NB4 (cell line): ENCODE data around the gene EPB41L1.
A peak's percentile ranks its signal among the peaks of the same experiment; 100 is the strongest.

Source experiments
- DNase-seq: peaks from one replicate; pipeline ENCODE4 v3.0.0; 2010; ENCODE audit warnings: low read depth
- H3K4me3 ChIP-seq: one replicate; pipeline ENCODE4 v1.5.1; 2011; ENCODE audit warnings: mild to moderate bottlenecking, low read depth, low read length, moderate library complexity
- MAX ChIP-seq: IDR thresholded peaks from 2 replicates; pipeline ENCODE4 v1.6.1; 2011; ENCODE audit warnings: low read depth, low read length
- MYC ChIP-seq: IDR thresholded peaks from 2 replicates; pipeline ENCODE4 v1.6.1; 2011; ENCODE audit warnings: low read depth, low read length
- POLR2A ChIP-seq: IDR thresholded peaks from 2 replicates; pipeline ENCODE4 v1.6.1; 2011; ENCODE audit warnings: mild to moderate bottlenecking; ENCODE audit not compliant: insufficient read length; ENCODE audit errors: extremely low read depth
- TF ChIP-seq, protein P1 (sequence below): IDR thresholded peaks from one replicate; pipeline ENCODE4 v1.5.1; 2012; ENCODE audit warnings: low read depth, low read length

The EPB41L1 gene

DNA sequence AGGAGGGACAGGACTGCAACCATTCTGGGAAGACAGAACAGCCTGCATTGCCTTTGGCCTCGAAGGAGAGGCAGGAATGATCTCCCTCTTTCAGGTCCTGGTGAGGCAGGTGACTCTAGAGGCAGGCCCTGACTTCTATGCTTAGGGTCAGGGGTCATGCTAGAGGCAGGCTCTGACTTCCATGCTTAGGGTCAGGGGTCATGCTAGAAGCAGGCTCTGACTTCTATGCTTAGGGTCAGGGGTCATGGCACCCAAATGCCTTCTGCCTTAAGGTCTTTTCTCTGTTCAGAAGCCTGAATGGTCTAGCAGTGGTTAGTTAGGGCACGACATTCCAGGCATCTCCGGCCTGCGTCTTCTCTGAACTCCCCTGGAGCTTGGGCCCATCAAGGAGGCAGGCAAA lies 46.7 kb downstream of the EPB41L1 start:
- no peak overlapping the region for H3K4me3 ChIP-seq
- DNase-seq = no peak
- no peak for TF ChIP-seq POLR2A
- TF ChIP-seq MYC = no peak
- TF ChIP-seq MAX = no peak
- TF ChIP-seq, protein P1, sequence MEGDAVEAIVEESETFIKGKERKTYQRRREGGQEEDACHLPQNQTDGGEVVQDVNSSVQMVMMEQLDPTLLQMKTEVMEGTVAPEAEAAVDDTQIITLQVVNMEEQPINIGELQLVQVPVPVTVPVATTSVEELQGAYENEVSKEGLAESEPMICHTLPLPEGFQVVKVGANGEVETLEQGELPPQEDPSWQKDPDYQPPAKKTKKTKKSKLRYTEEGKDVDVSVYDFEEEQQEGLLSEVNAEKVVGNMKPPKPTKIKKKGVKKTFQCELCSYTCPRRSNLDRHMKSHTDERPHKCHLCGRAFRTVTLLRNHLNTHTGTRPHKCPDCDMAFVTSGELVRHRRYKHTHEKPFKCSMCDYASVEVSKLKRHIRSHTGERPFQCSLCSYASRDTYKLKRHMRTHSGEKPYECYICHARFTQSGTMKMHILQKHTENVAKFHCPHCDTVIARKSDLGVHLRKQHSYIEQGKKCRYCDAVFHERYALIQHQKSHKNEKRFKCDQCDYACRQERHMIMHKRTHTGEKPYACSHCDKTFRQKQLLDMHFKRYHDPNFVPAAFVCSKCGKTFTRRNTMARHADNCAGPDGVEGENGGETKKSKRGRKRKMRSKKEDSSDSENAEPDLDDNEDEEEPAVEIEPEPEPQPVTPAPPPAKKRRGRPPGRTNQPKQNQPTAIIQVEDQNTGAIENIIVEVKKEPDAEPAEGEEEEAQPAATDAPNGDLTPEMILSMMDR = no peak

DNA sequence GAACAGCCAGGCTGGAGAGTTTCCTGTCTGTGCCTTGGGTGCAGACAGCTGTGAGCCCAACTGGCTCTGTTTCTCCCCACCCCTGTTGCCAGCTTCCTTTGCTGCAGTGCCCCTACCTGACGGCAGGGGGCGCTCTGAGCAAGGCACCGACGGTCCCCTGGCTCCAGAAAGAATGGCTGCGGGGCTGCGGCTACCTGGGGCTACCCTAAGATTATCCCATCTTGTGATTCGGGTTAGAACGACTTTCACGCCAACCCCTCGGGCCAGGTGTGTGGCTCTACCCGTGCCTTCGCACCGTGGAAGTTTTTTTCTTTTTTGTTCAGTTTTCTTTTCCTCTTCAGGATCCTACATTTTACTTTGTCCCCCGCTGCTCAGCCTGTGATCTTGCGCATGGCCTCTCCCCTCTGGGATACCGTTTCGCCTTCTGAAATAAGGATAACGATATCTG lies 48.4 kb downstream of the EPB41L1 start:
- H3K4me3 ChIP-seq = no peak overlapping the region
- TF ChIP-seq MYC = no peak
- TF ChIP-seq MAX = no peak
- TF ChIP-seq, protein P1 = peak; percentile 99
- DNase-seq = peak; percentile 68

GRCh38 chr20:36203861-36204260 lies 49.3 kb downstream of the EPB41L1 start:
- H3K4me3 ChIP-seq = no peak overlapping the region

DNA sequence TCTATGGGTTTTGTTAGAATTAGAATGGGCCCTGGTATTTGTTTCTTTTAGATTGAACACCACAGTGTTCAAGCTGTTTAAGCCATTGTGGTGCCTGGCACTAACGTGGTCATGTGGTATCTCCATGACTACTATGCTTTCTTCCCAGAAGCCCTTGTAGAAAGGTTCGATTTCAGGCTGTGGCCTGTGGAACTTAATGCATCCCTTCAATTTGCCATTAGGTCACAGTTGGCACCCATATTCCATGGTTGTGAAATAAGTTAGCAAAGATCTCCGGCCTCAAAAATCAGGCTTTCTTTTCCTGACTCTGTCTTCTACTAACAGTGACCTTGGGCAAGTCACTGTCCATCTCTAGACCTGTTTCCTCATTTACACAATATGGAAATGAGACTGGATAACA lies 50.5 kb downstream of the EPB41L1 start:
- no peak for DNase-seq
- TF ChIP-seq MAX (no peak), POLR2A (no peak), MYC (no peak)
- TF ChIP-seq, protein P1 = no peak
- no peak overlapping the region for H3K4me3 ChIP-seq

More at GRCh38 chr20:36203861-36204260, 49.3 kb downstream of the EPB41L1 start:
- TF ChIP-seq POLR2A (no peak), MAX (no peak), MYC (no peak)
- TF ChIP-seq, protein P1 = no peak
- DNase-seq = no peak

DNA sequence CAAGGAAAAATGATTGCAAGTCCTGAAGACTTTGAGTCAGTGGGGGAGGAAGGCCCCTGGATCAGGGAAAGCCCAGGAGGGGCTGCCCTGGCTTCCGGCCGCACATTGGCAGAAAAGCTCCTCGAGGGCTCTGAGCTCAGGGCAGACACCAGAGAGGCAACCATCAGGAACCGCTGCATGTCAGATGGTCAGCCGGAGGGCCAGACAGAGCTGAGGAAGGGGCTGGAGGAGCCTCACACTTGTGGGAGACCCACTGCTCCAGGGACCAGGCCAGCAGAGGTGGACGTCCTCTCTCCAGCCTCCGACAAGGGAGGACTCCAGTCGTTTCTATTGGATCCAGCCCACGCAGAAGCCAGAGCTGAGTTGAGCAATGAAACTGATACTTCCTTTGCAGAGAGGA lies 51.5 kb downstream of the EPB41L1 start:
- no peak for DNase-seq
- no peak for TF ChIP-seq MYC
- TF ChIP-seq, protein P1 = no peak
- TF ChIP-seq POLR2A = no peak
- TF ChIP-seq MAX = no peak

DNA sequence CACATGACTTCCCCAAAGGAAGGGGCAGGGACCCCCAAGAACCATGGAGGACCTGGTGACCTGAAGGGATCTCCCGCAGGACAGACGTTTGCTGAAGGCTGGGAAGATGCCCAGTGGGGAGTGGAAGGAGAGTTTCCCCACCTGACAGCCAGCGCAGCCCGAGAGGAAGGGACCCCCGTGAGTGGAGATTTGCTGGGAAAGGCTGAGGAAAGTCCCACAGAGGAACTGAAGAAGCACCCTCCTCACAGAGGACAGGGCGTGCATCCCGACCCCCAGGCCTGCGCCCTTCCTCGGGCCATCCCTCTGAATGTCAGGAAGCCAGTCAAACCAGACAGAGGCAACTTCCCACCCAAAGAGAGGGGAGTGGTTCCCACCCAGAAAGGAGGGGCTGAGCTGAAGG lies 52.1 kb downstream of the EPB41L1 start:
- no peak for TF ChIP-seq MYC
- no peak for TF ChIP-seq MAX
- TF ChIP-seq POLR2A = no peak
- TF ChIP-seq, protein P1 = no peak

More for the DNA sequence above, 51.5 kb downstream of the EPB41L1 start:
- H3K4me3 ChIP-seq = no peak overlapping the region

More for the DNA sequence above, 52.1 kb downstream of the EPB41L1 start:
- no peak overlapping the region for H3K4me3 ChIP-seq
- no peak for DNase-seq
